ENCODE results near the gene MYO15B.

DNA sequence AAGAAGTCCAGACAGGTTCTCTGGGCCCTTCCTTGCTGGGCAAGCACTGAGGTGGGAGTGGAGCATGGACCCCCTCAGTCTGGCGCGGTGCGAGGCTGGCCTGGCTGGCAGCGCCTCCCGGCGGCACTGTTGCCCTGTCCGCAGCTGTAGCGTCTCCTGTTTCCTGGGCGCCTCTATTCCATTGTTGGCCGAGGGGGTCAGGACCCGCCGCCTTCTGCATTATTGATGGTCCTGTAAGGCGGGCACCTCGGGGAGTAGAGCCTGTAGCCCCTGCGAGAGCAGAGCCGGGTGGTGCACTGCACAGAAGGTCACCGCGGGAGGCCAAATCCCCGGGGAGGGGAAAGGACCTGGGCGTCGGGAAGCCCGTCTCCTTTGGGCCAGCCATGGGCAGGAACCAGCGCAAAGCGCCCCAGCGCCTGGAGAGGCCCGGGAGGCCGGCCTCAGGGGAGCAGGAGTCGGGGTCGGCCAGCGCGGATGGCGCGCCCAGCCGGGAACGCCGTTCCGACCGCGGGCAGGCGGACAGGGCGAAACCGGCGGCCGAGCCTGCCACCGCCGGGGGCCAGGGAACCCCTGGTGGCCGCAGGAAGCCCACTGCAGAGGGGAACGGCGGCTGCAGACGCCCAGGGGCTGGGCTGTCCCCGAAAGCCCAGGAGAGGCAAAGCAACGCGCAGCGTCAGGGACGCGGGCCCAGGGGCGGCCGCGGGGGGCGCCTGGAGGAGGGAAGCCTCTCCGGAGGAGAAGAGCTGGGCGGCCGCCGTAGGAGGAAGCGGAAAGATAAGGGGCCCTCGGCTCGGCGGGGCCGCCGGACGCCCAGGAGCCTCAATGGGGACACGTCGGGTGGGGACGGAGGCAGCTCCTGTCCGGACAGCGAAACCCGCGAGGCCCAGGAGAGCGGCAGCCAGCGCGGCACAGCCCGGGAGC lies at the start of gene MYO15B:
- TF ChIP-seq GATA2 (IDR thresholded peaks at IDR 0.05; ENCODE audit: low read depth, low read length) = no peak
- TF ChIP-seq GATA3 (IDR thresholded peaks at IDR 0.05; ENCODE audit: low read depth, low read length) = no peak

Measured in SH-SY5Y (cell line).